Measurements from ENCODE around the gene RSRP1. TPM values are rescaled to one million over a fixed set of nuclear protein-coding genes. Genes with fewer than 3 reads are reported as not detected.

Gene RSRP1
- total RNA-seq, 1 experiment from 2014 or later, result 55.1 TPM

- Histone ChIP-seq H2AFZ (ENCODE audit: low read length) (no peak overlapping the region), H3K56ac (ENCODE audit: insufficient read length, low read depth, low read length) (no peak overlapping the region), H3K9me3 (ENCODE audit: control insufficient read depth, low read depth, low read length) (no peaks in the 10 kb centered on the region), H2BK15ac (ENCODE audit: low read depth, low read length) (no peak overlapping the region), H4K91ac (ENCODE audit: insufficient read length, low read depth, low read length) (no peak overlapping the region), H3K9ac (ENCODE audit: extremely low read depth, insufficient read length, low read length) (no peak overlapping the region), H3K27me3 (ENCODE audit: insufficient read depth, low read length) (no peaks in the 10 kb centered on the region), H3K79me1 (ENCODE audit: insufficient read depth, low read depth, low read length, poor library complexity, severe bottlenecking) (no peaks in the 10 kb centered on the region), H3K27ac (ENCODE audit: insufficient read length, low read depth, low read length) (no peak overlapping the region), H2AK5ac (ENCODE audit: insufficient read length, low read length) (no peak overlapping the region), H4K20me1 (ENCODE audit: control insufficient read depth, insufficient read depth, insufficient read length) (no peaks in the 10 kb centered on the region), H3K23ac (ENCODE audit: insufficient read length, low read depth, low read length) (no peak overlapping the region), H2BK20ac (ENCODE audit: low read depth, low read length, poor library complexity, severe bottlenecking) (no peak overlapping the region), H3K79me2 (ENCODE audit: insufficient read depth, low read length) (no peaks in the 10 kb centered on the region), H3K18ac (ENCODE audit: insufficient read length, low read depth, low read length) (no peak overlapping the region), H2BK12ac (ENCODE audit: insufficient read length, low read depth, low read length) (no peak overlapping the region), H4K5ac (ENCODE audit: insufficient read length, low read depth, low read length) (no peak overlapping the region), H3K4me1 (ENCODE audit: insufficient read depth, low read length) (no peaks in the 10 kb centered on the region), H3K23me2 (ENCODE audit: insufficient read length, low read depth, low read length, poor library complexity, severe bottlenecking) (no peaks in the 10 kb centered on the region), H3K14ac (ENCODE audit: insufficient read depth, low read length) (no peak overlapping the region), H3K4me2 (ENCODE audit: insufficient read depth, insufficient read length, low read length) (no peak overlapping the region), H2BK5ac (ENCODE audit: insufficient read length, low read length) (no peak overlapping the region), H3K4ac (ENCODE audit: low read depth, low read length) (no peak overlapping the region), H3T11ph (ENCODE audit: low read length) (no peak overlapping the region), H2BK120ac (ENCODE audit: low read depth, low read length, poor library complexity, severe bottlenecking) (no peak overlapping the region), H4K8ac (replicated peaks; ENCODE audit: insufficient read length, low read depth, low read length) (no peak overlapping the region)
- Mint-ChIP-seq H3K9me3 (no peaks in the 10 kb centered on the region), H3K27me3 (ENCODE audit: low read depth) (no peaks in the 10 kb centered on the region), H3K4me3 (no peak overlapping the region; a peak in 1 of 5 replicates), H3K36me3 (ENCODE audit: insufficient read depth in 1 of 3, low read depth in 3 of 3) (peaks cover 8 to 41% (median 36%) of the 10 kb centered on the region in 3 experiments; a peak in 6 of 7 replicates), H3K27ac (no peak overlapping the region), H3K4me1 (no peaks in the 10 kb centered on the region)
- TF ChIP-seq, protein P1, sequence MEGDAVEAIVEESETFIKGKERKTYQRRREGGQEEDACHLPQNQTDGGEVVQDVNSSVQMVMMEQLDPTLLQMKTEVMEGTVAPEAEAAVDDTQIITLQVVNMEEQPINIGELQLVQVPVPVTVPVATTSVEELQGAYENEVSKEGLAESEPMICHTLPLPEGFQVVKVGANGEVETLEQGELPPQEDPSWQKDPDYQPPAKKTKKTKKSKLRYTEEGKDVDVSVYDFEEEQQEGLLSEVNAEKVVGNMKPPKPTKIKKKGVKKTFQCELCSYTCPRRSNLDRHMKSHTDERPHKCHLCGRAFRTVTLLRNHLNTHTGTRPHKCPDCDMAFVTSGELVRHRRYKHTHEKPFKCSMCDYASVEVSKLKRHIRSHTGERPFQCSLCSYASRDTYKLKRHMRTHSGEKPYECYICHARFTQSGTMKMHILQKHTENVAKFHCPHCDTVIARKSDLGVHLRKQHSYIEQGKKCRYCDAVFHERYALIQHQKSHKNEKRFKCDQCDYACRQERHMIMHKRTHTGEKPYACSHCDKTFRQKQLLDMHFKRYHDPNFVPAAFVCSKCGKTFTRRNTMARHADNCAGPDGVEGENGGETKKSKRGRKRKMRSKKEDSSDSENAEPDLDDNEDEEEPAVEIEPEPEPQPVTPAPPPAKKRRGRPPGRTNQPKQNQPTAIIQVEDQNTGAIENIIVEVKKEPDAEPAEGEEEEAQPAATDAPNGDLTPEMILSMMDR (conservative IDR thresholded peaks at IDR 0.05), result no peak
- no peak for DNase-seq
- no CpG with 5 or more reads among the region's 3 CpGs for WGBS (ENCODE audit: extremely low coverage, insufficient read length, low lambda C conversion rate)
Measured at GRCh38 chr1:25220666-25221065, 26.6 kb downstream of the RSRP1 start.
